ENCODE data around the gene ONECUT3.

Gene ONECUT3

GRCh38 chr19:1744822-1745563 is 8.3 kb upstream of the ONECUT3 start (continued):
- TF ChIP-seq ZNF513 (tag by site-specific recombination; IDR thresholded peaks at IDR 0.05), result 0 out of 2 replicates have a peak, but pooled peaks have one; percentile 18
- TF ChIP-seq SCRT2 (tag by site-specific recombination; IDR thresholded peaks at IDR 0.05), result no peak
- no peak for TF ChIP-seq ZSCAN16 (tag by site-specific recombination; IDR thresholded peaks at IDR 0.05)
- no peak for TF ChIP-seq ZNF521 (tag by site-specific recombination; IDR thresholded peaks at IDR 0.05)
- no peak for TF ChIP-seq OSR2 (tag by site-specific recombination; IDR thresholded peaks at IDR 0.05)
- TF ChIP-seq MEIS1 (CRISPR knock-in tag; IDR thresholded peaks at IDR 0.05; ENCODE audit: borderline replicate concordance), result no peak
- no peak for TF ChIP-seq ZNF777 (tag by site-specific recombination; IDR thresholded peaks at IDR 0.05; ENCODE audit: borderline replicate concordance)
- 0 out of 2 replicates have a peak, but pooled peaks have one; percentile 48 for TF ChIP-seq ZXDB (tag by site-specific recombination; IDR thresholded peaks at IDR 0.05)
- no peak for TF ChIP-seq ZNF785 (tag by site-specific recombination; IDR thresholded peaks at IDR 0.05)
- peak; percentile 48; the same call in 1 of the 2 replicates for TF ChIP-seq BCL11A (tag by site-specific recombination; IDR thresholded peaks at IDR 0.05; ENCODE audit: low read depth)
- TF ChIP-seq REST (tag by site-specific recombination; IDR thresholded peaks at IDR 0.05), result no peak
- TF ChIP-seq ZNF704 (tag by site-specific recombination; IDR thresholded peaks at IDR 0.05), result no peak
- TF ChIP-seq ZNF239 (tag by site-specific recombination; IDR thresholded peaks at IDR 0.05), result no peak
- TF ChIP-seq GLIS1 (tag by site-specific recombination; IDR thresholded peaks at IDR 0.05), result peak; percentile 95
- no peak for TF ChIP-seq ZNF830 (tag by site-specific recombination; IDR thresholded peaks at IDR 0.05; ENCODE audit: low read depth)
- no peak for TF ChIP-seq GLI4 (tag by site-specific recombination; IDR thresholded peaks at IDR 0.05)
- peak; percentile 60 for TF ChIP-seq GLIS2 (tag by site-specific recombination; IDR thresholded peaks at IDR 0.05)
- TF ChIP-seq ZBTB10 (tag by site-specific recombination; IDR thresholded peaks at IDR 0.05), result peak; percentile 42; the same call in 1 of the 2 replicates
- no peak for TF ChIP-seq ZNF274 (IDR thresholded peaks at IDR 0.05; ENCODE audit: low read length)
- no peak for TF ChIP-seq ZNF274 (tag by site-specific recombination; IDR thresholded peaks at IDR 0.05; ENCODE audit: borderline replicate concordance)

All from HEK293 (cell line).